HG02852 (cell line): Measurements from ENCODE around the gene ADAP1.

Source experiments
- ATAC-seq: cut with Tn5 transposase; IDR thresholded peaks from one replicate; pipeline ENCODE4 v1.9.1; 2021; ENCODE audit warnings: mild to moderate bottlenecking, moderate library complexity; ENCODE audit not compliant: unreplicated experiment

The ADAP1 gene

DNA sequence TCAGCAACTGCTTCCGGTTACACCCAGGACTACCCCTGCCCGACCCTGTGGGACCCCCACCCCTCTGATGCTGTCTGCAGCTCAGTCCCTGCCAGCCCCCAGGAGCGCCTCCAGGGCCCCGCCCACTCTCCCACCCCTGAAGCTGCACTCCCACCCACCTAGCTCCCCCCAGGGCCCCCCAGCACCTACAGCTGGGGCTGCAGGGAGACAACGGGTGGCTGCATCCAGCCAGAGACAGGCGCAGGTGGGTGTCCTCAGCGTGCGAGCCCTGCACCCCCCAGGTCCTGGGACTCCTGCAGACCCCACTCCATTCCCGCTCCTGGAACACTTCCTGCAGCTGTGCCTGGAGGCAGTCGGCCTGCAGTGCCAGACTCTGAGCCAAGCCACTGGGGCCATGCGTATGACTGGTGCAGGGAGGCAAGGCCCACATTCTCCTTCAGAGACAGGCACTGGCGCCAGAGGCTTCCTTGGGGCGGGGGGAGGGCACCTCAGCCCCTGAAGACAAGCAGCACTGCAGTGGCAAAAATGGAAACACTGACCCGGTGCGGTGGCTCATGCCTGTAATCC, 34.6 kb upstream of the ADAP1 start:
- ATAC-seq: no peak

DNA sequence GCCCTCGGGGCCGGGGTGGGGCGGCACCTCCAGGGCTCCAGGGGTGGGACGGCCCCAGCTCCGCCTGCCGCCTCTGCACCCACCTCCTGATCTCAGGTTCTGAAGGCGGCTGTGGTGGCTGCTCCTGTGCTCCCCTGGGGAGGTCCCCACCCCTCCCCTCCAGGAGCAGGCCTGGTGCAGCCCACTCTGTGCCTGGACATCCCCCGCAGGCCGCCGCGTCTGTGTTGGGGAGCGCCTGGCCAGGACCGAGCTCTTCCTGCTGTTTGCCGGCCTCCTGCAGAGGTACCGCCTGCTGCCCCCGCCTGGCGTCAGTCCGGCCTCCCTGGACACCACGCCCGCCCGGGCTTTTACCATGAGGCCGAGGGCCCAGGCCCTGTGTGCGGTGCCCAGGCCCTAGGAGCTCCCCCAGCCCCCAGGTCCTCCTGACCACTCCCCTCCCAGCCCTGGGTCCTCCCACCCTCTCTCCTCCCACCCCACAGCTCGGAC, 34.0 kb upstream of the ADAP1 start:
- no peak for ATAC-seq

DNA sequence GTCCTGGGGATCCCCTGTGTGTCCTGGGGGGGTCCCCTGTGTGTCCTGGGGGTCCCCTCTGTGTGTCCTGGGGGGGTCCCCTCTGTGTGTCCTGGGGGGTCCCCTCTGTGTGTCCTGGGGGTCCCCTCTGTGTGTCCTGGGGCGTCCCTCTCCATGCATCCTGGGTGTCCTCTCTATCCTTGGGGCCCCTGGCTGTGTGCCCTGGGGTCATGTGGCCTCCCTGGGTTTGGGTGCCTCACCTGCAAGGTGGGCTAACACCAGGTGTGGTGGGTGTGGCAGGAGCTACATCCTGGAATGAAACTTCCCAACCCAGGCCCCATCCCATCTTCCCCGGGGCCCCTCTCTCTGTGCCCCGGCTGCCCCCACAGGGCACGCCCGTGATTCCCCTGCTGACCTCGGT, 33.4 kb upstream of the ADAP1 start:
- no peak for ATAC-seq

DNA sequence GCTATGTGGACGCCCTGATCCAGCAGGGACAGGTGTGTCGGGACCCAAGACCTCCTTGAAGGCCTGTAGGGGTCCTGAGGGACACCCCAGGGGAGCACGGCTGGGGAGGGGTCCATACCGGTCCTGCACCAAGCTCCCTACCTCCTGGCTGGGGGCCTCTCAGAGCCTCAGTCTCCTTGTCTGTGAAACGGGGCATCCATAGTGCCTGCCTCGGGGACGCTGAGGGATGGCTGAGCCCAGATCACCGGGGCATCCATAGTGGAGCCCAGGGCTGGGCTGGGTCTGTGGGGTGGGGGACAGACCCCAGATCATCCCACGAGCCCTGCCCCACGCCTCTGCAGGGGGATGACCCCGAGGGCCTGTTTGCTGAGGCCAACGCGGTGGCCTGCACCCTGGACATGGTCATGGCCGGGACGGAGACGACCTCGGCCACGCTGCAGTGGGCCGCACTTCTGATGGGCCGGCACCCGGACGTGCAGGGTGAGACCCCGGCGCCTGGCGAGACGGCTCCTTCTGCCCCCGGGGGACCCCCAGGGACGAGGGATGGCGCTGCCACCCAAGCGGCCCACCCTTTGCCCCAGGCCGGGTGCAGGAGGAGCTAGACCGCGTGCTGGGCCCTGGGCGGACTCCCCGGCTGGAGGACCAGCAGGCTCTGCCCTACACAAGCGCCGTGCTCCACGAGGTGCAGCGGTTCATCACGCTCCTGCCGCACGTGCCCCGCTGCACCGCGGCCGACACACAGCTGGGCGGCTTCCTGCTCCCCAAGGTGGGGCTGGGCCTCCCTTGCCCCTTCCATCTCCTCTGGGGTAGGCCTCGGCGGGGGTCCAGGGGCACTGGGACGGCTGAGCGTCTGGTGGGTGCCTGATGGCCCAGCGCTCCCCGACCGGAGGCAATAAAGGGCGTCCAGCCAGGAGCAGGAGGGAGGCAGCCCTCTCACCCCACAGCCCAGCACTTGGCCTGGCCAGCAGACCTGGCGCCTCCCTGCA, 32.6 kb upstream of the ADAP1 start:
- no peak for ATAC-seq

DNA sequence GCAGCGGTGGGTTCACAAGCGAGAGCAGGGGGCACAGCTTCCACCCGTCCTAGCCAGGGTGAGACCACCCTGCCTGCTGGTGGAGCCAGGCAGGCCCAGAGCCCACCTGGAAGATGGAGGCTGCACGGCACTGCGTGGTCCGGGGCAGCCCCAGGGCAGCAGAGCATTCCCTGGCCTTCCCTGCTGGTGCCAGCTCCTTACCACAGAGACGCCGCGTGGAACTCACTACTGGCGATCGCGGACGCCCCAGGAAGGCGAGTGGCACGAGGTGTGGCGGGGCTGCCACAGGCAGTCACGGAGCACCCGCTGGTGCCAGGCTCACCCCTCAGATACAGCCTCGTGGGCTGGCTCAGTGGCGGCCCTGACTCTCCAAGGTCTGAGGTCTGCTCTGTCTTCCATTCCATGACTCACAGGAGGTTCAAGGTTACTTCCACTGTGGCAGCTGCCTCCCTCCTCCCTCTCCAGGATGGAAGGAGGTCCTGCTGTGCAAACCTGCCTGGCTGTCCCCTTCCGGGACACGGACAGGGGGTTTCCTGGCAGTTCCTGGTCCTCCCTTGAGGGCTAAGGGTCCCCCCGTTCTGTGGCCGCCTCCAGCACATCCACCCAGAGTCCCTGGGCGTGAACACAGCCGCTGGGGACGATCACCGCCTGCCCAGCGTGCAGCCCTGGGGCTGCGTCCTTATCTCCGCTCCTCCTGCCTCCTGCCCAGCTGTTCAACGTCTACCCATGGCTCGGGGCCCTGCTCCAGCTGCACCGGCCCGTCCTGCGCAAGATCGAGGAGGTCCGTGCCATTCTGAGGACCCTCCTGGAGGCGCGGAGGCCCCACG, 31.6 kb upstream of the ADAP1 start:
- ATAC-seq: no peak

DNA sequence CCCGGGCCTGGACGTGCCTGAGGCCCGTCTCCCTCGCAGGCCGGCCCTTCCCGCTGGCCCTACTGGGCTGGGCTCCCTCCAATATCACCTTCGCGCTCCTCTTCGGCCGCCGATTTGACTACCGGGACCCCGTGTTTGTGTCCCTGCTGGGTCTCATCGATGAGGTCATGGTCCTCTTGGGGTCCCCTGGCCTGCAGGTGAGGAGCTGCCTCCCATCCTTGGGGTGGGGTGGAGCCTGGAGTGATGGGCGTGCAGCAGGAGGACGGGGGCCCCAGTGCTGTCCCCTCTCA, 30.6 kb upstream of the ADAP1 start:
- no peak for ATAC-seq

DNA sequence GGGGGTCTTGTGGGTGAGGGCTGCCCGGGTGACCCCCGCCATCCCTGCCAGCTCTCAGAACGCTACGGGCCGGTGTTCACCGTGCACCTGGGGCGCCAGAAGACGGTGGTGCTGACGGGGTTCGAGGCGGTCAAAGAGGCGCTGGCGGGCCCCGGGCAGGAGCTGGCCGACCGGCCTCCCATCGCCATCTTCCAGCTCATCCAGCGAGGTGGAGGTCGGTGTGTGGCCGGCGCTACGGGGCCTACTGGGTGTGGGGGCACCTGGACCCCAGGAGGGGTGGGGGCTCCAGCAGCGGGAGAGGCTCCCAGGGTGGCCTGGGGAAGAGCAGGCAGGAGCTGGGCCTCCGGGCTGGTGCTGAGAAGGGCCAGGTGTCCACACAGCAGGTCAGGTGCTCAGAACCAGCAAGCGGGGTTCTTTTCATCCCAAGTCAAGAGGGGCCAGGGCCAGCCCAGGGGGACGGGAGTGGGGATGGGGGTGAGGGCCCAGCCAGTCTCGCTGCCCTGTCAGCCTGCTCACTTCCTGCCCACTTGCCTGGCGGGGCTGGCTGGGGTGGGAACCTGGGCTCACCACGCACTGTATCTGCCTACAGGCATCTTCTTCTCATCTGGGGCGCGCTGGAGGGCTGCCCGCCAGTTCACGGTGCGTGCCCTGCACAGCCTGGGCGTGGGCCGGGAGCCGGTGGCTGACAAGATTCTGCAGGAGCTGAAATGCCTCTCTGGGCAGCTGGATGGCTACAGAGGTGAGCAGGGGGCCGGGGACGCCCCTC, 30.1 kb upstream of the ADAP1 start:
- ATAC-seq: no peak

DNA sequence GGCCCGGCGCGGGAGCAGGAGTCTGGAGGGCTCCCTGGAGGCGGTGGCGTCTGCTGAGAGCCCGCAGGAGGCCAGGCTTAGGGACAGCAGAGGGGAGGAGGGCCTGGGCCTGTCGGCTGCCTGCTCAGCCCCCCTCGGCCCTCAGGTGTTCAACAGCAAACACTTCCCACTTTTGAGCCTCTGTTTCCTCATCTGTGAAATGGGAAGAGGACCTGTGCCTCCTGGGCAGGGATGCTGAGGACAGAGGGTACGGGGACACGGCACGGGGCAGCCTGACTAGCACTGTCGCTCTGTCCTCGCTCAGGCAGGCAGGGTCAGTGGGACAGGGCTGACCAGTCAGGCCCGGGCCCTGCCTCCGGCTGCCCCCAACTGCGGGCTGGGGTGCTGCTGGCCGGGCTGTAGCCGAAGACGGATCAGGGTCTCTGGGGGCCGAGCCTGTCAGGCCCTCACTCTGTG, 29.2 kb upstream of the ADAP1 start:
- ATAC-seq: no peak

DNA sequence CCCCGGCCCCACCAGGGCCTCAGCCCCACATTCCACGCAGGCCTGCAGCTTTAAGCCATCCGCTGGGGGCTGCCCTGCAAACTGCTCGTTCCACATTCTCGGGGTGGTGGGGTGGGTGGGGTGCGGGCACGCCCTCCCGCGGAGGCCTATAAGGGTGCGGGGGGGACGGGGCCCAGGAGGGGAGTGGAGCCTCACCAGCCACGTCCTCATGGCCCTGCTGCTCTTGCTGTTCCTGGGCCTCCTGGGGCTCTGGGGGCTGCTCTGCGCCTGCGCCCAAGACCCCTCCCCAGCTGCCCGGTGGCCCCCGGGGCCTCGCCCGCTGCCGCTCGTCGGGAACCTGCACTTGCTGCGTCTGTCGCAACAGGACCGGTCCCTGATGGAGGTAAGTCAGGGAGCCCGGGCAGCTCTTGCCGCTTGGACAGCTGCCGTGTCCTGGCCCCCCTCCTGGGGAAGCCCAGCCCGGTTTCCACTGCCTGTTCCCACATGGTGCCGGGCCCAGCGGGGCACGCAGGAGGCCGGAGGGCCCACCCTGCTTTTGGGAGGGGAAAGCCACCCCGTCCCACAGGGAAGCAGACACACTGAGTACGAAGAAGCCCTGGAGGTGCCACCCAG, 28.6 kb upstream of the ADAP1 start, which contains the start of gene CYP2W1:
TSS of gene CYP2W1 (plus strand) at position 178 of the 612 bp plus-strand sequence. CDS start at position 209, 31 bp downstream.
- no peak for ATAC-seq

DNA sequence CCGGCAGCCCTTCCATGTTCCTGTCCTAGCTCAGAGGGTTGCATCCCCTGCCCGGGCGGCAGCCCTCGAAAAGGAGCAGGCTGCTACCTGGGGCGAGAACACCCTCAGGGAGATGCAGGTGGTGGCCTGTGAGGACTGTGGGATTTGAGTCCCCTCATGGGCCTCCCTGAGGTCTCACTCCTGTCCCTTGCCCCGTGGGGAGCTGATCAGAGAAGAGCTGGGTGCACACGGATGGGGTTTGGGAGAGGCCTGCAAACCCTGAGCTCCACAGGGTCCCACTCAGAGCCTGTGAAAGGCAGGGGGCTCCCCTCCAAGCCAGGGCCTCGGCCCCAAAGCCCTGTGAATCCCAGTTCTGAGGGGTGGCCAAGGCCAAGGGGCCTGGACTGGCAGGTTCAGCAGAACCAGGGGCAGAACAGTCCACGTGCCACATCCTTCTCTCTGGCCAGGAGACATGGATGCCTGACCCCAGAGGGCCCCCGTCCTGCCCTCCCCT, 28.1 kb upstream of the ADAP1 start:
- ATAC-seq: no peak

DNA sequence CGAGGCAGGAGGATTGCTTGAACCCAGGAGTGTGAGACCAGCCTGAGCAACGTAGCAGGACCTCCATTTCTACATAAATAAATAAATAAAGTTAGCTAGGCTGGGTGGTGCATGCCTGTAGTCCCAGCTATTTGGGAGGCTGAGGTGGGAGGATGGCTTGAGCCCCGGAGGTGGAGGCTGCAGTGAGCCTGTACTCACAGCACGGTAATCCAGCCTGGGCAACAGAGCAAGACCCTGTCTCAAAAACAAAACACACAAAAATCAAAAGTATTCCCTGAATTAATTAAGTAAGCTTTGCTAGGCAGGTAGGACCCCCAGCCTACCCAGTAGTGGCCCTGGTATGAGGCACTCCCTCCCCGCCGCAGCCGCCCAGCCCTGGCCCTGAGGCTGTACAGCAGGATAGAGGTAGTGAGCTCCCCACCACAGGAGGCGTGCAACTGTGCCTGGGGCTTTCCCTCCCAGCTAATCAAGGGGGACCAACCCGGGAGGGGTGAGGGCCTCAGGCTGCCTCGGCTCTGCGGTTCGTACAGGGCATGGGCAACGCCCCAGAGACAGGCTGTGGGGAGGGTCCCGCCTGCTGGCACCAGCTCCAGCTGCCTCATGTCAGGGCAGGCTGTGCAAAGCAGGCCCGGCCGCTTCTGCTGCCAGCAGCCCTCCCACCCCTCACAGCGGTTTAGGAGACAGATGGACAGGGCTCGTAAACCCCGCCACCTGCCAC, 27.5 kb upstream of the ADAP1 start:
- ATAC-seq: no peak

DNA sequence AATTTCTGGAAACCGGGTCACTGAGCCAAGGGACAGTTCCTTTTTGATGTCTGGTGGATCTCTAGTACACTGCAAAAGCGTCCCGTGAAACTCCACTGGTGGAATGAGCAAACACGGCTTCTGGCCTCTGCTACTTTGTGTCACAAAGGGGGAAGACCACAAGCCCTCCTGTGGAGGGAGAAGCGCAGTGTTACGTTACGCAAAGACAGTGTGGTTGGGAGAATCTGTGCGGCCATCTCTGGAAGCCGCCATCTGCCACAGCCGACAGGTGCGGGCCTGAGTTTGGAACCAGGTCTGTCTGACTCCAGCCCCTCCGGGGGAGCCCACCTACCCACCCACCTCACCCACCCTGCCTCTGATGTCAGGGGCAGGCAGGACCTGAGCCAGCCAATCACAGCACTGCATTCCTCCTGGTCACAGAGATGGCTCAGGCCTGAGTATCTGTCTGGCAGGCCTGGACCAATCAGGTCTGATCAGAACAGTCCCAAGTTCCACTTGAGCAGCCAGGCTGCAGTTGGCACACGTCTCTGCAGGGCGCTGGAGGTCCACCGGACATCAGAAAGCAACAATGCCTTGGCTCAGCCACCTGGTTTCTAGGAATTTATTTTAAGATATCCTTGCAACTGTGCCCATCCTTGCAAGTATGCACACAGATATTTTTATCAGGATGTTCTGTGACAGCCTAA, 25.5 kb upstream of the ADAP1 start:
- ATAC-seq: no peak

DNA sequence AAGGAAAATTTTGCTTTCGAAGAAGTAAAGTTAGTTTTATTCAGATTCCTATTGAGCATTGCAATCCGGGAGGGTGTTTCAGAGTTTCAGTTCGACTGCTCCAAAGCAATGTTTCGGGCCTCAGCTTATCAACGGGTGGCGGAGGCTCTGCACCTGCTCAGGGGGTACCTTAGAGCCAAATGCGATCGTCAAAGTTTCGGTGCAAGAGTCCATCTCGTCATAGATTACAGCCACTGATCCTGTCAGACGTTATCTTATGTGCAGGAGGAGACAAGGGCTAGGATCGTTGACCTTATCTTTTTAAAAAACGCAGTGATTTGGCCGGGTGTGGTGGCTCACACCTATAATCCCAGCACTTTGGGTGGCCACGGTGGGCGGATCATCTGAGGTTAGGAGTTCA, 24.7 kb upstream of the ADAP1 start:
- no peak for ATAC-seq

DNA sequence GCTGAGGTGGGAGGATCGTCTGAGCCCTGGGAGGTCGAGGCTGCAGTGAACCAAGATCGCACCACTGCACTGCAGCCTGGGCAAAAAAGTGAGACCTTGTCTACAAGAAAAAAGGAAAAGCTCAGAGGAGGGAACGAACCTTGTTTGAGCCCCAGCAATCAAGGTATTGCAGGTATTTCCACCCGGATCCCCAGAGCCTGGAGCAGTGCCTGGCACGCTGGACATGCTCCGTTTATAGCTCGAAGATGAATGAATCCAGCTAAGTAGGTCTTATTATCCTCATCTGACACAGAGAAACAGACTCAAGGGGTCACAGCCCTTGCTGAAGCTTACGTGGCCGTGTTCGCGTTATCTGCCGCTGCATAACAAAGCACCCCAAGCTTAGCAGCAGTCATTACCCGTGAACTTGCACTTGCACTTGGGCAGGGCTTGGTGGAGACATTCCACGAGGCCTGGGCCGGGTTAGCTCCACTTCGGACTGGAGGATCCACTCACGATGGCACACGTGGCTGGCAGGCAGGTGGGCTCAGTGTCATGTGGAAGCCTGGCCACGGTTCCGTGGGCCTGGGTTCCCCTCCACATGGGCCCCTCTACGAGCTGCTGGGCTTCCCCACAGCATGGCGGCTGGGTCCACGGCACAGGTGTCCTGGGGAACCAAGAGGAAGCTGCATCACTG, 24.1 kb upstream of the ADAP1 start:
- ATAC-seq: no peak

DNA sequence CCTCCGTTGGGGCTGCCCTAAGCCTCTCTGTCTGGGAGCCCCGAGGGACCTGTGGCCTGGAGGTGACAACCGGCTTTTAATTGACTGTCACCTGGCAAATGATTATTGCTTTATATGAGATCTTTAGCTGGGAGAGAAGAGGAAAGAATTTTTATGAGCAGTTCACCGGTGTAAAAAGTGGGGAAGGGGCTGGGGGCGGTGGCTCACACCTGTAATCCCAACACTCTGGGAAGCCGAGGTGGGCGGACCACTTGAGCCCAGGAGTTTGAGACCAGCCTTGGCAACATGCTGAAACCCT, 23.5 kb upstream of the ADAP1 start:
- no peak for ATAC-seq

DNA sequence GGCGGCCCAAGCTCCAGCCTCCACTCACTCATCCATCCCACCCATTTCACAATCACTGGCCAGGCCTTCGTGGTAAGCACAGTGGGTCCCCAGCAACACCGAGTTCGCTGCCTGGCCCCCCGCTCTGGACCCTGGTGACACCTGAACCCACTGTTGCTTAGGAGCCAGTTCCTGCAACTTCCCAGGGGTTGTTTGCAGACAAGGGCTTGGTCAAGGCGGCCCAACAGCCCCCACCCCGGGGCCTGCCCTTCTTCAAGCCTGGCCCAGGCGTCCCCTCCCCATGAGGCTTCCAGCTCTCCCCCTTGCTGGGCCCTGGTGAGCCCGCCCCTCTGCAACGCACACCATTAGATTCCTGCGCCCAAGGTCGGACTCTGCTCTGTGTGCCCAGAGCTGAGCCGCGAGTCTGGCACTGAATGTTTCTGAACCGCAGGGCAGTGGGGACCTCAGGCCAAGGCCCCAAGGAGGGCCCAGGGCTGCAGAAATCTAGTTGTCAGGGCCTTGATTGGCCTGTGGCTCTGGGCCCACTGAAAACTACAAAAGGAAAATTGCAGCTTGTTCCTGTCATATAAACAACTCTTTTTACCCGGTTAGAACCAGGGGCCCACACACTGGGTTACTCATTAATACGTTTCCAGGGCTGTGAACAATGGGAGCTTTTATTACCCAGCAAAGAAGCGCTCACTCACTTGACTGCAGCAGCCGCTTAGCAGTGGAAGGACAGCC, 23.0 kb upstream of the ADAP1 start:
- no peak for ATAC-seq

DNA sequence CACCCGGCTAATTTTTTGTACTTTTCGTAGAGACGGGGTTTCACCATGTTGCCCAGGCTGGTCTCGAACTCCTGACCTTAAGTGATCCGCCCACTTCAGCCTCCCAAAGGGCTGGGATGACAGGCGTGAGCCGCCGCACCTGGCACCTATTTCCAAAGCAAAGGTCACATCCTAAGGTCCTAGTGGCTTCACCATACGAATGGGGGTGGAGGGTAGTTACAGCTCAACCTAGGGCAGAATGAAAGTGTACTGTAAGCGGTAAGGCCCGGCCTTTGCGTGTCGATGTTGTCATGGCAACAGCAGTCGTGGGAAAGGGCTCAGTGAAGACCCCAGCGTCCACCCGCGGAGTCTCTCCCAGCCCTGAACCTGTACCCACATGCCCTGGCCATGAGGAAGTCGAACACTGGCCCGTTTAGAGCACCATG, 22.4 kb upstream of the ADAP1 start:
- ATAC-seq: no peak
